GM23338 (cell line): Measurements from ENCODE around the gene MC4R. TPM values are rescaled to one million over a fixed set of nuclear protein-coding genes. Genes with fewer than 3 reads are reported as not detected.

Experiments
- ATAC-seq: fragments of 200-7000 bp; cut with Tn5 transposase; 3 replicates; pipeline ENCODE4 v1.9.1; 2020
- DNase-seq: peaks from one replicate; pipeline ENCODE4 v3.0.0-alpha.2; 2015; ENCODE audit warnings: low spot score
- H2AFZ ChIP-seq: fragments of 200-600 bp; sonication (generic); 2 replicates; pipeline ENCODE4 v1.8.0; 2016; ENCODE audit warnings: antibody characterized with exemption, mild to moderate bottlenecking, moderate library complexity
- H3F3A ChIP-seq: fragments of 200-600 bp; sonication (generic); replicated peaks from 2 replicates; pipeline ENCODE4 v1.8.0; 2017; ENCODE audit warnings: antibody characterized with exemption, mixed run types, low read depth
- H3K27ac ChIP-seq: fragments of 200-600 bp; sonication (generic); 2 replicates; pipeline ENCODE4 v1.6.1; 2016; ENCODE audit warnings: low read depth
- H3K27me3 ChIP-seq: fragments of 200-600 bp; sonication (generic); 2 replicates; pipeline ENCODE4 v1.8.0; 2016; ENCODE audit warnings: mild to moderate bottlenecking, mixed run types, moderate library complexity; ENCODE audit not compliant: insufficient read depth
- H3K36me3 ChIP-seq: fragments of 200-600 bp; sonication (generic); 2 replicates; pipeline ENCODE4 v1.8.0; 2016; ENCODE audit warnings: mild to moderate bottlenecking; ENCODE audit not compliant: insufficient read depth
- H3K4me1 ChIP-seq: fragments of 200-600 bp; sonication (generic); 2 replicates; pipeline ENCODE4 v1.8.0; 2016; ENCODE audit warnings: mild to moderate bottlenecking, moderate library complexity; ENCODE audit not compliant: insufficient read depth
- H3K4me2 ChIP-seq: fragments of 200-600 bp; sonication (generic); 2 replicates; pipeline ENCODE4 v1.7.1; 2017; ENCODE audit warnings: mixed run types
- H3K4me3 ChIP-seq: fragments of 200-600 bp; sonication (generic); 2 replicates; pipeline ENCODE4 v1.6.1; 2016; ENCODE audit warnings: mixed run types
- H3K79me2 ChIP-seq: fragments of 200-600 bp; sonication (generic); replicated peaks from 2 replicates; pipeline ENCODE4 v1.8.0; 2017; ENCODE audit warnings: mild to moderate bottlenecking; ENCODE audit not compliant: insufficient read depth
- H3K9me2 ChIP-seq: fragments of 200-600 bp; sonication (generic); 2 replicates; pipeline ENCODE4 v1.8.0; 2017; ENCODE audit not compliant: insufficient read depth
- H4K20me1 ChIP-seq: fragments of 200-600 bp; sonication (generic); replicated peaks from 2 replicates; pipeline ENCODE4 v1.8.0; 2017; ENCODE audit warnings: mild to moderate bottlenecking; ENCODE audit not compliant: insufficient read depth
- H3K27ac Mint-ChIP-seq: 2 replicates; pipeline ENCODE4 v1.8.0; 2020; ENCODE audit warnings: inconsistent platforms, mild to moderate bottlenecking, moderate library complexity, mixed read lengths
- H3K27me3 Mint-ChIP-seq: 3 replicates; pipeline ENCODE4 v1.8.0; 2022; ENCODE audit warnings: low read depth, mild to moderate bottlenecking, moderate library complexity, mixed read lengths, inconsistent platforms; ENCODE audit not compliant: insufficient read depth, poor library complexity
- H3K36me3 Mint-ChIP-seq: 3 replicates; pipeline ENCODE4 v1.8.0; 2021; ENCODE audit warnings: low read depth, mild to moderate bottlenecking, inconsistent platforms, moderate library complexity, mixed read lengths
- H3K4me1 Mint-ChIP-seq: 3 replicates; pipeline ENCODE4 v1.8.0; 2020; ENCODE audit warnings: mild to moderate bottlenecking, inconsistent platforms, mixed read lengths
- H3K4me3 Mint-ChIP-seq: 3 replicates; pipeline ENCODE4 v1.8.0; 2021; ENCODE audit warnings: moderate library complexity, mild to moderate bottlenecking, inconsistent platforms, mixed read lengths
- H3K9me3 Mint-ChIP-seq: 3 replicates; pipeline ENCODE4 v1.8.0; 2020; ENCODE audit warnings: moderate library complexity, mild to moderate bottlenecking, inconsistent platforms, mixed read lengths
- CREB1 ChIP-seq: fragments of 250-450 bp; sonication (Bioruptor Pico); IDR thresholded peaks from 2 replicates; pipeline ENCODE4 v1.5.0; 2020; ENCODE audit warnings: low read depth, mild to moderate bottlenecking, moderate library complexity
- ETS1 ChIP-seq: IDR thresholded peaks from 2 replicates; pipeline ENCODE4 v1.6.1; 2016; ENCODE audit warnings: antibody characterized with exemption
- EZH2phosphoT487 ChIP-seq: fragments of 200-600 bp; sonication (generic); IDR thresholded peaks from one replicate; pipeline ENCODE4 v1.8.1; 2018; ENCODE audit warnings: antibody characterized with exemption; ENCODE audit not compliant: unreplicated experiment
- JUNB ChIP-seq: IDR thresholded peaks from one replicate; pipeline ENCODE4 v1.6.1; 2016; ENCODE audit warnings: antibody characterized with exemption; ENCODE audit not compliant: unreplicated experiment
- POLR2AphosphoS5 ChIP-seq: IDR thresholded peaks from 2 replicates; pipeline ENCODE4 v1.6.1; 2016; ENCODE audit warnings: antibody characterized with exemption, low read depth
- ZNF114 ChIP-seq: fragments of 250-450 bp; sonication (Bioruptor Pico); IDR thresholded peaks from 2 replicates; pipeline ENCODE4 v1.5.0; 2020; ENCODE audit warnings: mild to moderate bottlenecking, moderate library complexity
- ZNF331 ChIP-seq: fragments of 250-450 bp; sonication (Bioruptor Pico); IDR thresholded peaks from 2 replicates; pipeline ENCODE4 v1.5.0; 2020; ENCODE audit warnings: low read depth, mild to moderate bottlenecking, moderate library complexity
- polyA plus RNA-seq: library from polyadenylated mRNA; unstranded; fragments of >200 nt; fragmentation: Nextera tagmentation; extraction: Ambion mirVana; gene quantifications from 2 replicates; pipeline ENCODE4 v1.2.1, GENCODE V29; 2016
- total RNA-seq: library from RNA; depleted of rRNA; stranded (reverse); fragments of >200 nt; shearing (Covaris generic); gene quantifications from 2 replicates; pipeline ENCODE4 v1.2.3, GENCODE V29; 2014
- TF ChIP-seq, protein P1 (sequence below): fragments of 250-450 bp; sonication (Bioruptor Pico); IDR thresholded peaks from 2 replicates; pipeline ENCODE4 v1.5.0; 2020; ENCODE audit warnings: mild to moderate bottlenecking, moderate library complexity
- TF ChIP-seq, protein P2 (sequence below), 2 experiments: fragments of 200-600 bp in 1 of 2; sonication (generic) in 1 of 2; conservative IDR thresholded peaks; 2 replicates each; pipeline versions ENCODE4 v1.5.1 to v1.6.1; 2016 to 2017; ENCODE audit warnings: antibody characterized with exemption in 2 of 2, low read depth in 2 of 2, mild to moderate bottlenecking in 2 of 2, moderate library complexity in 1 of 2
- TF ChIP-seq, protein P3 (sequence below): IDR thresholded peaks from one replicate; pipeline ENCODE4 v1.6.1; 2018; ENCODE audit warnings: antibody characterized with exemption; ENCODE audit not compliant: unreplicated experiment

Gene MC4R
- total and polyA plus RNA-seq, 2 experiments from 2014 or later = not detected

GRCh38 chr18:60358516-60358915 is 14.1 kb downstream of the MC4R start (continued):
- TF ChIP-seq, protein P1, sequence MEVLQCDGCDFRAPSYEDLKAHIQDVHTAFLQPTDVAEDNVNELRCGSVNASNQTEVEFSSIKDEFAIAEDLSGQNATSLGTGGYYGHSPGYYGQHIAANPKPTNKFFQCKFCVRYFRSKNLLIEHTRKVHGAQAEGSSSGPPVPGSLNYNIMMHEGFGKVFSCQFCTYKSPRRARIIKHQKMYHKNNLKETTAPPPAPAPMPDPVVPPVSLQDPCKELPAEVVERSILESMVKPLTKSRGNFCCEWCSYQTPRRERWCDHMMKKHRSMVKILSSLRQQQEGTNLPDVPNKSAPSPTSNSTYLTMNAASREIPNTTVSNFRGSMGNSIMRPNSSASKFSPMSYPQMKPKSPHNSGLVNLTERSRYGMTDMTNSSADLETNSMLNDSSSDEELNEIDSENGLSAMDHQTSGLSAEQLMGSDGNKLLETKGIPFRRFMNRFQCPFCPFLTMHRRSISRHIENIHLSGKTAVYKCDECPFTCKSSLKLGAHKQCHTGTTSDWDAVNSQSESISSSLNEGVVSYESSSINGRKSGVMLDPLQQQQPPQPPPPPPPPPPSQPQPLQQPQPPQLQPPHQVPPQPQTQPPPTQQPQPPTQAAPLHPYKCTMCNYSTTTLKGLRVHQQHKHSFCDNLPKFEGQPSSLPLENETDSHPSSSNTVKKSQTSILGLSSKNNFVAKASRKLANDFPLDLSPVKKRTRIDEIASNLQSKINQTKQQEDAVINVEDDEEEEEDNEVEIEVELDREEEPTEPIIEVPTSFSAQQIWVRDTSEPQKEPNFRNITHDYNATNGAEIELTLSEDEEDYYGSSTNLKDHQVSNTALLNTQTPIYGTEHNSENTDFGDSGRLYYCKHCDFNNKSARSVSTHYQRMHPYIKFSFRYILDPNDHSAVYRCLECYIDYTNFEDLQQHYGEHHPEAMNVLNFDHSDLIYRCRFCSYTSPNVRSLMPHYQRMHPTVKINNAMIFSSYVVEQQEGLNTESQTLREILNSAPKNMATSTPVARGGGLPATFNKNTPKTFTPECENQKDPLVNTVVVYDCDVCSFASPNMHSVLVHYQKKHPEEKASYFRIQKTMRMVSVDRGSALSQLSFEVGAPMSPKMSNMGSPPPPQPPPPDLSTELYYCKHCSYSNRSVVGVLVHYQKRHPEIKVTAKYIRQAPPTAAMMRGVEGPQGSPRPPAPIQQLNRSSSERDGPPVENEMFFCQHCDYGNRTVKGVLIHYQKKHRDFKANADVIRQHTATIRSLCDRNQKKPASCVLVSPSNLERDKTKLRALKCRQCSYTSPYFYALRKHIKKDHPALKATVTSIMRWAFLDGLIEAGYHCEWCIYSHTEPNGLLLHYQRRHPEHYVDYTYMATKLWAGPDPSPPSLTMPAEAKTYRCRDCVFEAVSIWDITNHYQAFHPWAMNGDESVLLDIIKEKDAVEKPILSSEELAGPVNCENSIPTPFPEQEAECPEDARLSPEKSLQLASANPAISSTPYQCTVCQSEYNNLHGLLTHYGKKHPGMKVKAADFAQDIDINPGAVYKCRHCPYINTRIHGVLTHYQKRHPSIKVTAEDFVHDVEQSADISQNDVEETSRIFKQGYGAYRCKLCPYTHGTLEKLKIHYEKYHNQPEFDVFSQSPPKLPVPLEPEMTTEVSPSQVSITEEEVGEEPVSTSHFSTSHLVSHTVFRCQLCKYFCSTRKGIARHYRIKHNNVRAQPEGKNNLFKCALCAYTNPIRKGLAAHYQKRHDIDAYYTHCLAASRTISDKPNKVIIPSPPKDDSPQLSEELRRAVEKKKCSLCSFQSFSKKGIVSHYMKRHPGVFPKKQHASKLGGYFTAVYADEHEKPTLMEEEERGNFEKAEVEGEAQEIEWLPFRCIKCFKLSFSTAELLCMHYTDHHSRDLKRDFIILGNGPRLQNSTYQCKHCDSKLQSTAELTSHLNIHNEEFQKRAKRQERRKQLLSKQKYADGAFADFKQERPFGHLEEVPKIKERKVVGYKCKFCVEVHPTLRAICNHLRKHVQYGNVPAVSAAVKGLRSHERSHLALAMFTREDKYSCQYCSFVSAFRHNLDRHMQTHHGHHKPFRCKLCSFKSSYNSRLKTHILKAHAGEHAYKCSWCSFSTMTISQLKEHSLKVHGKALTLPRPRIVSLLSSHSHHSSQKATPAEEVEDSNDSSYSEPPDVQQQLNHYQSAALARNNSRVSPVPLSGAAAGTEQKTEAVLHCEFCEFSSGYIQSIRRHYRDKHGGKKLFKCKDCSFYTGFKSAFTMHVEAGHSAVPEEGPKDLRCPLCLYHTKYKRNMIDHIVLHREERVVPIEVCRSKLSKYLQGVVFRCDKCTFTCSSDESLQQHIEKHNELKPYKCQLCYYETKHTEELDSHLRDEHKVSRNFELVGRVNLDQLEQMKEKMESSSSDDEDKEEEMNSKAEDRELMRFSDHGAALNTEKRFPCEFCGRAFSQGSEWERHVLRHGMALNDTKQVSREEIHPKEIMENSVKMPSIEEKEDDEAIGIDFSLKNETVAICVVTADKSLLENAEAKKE (CRISPR knock-in tag) = no peak
- TF ChIP-seq, protein P2, sequence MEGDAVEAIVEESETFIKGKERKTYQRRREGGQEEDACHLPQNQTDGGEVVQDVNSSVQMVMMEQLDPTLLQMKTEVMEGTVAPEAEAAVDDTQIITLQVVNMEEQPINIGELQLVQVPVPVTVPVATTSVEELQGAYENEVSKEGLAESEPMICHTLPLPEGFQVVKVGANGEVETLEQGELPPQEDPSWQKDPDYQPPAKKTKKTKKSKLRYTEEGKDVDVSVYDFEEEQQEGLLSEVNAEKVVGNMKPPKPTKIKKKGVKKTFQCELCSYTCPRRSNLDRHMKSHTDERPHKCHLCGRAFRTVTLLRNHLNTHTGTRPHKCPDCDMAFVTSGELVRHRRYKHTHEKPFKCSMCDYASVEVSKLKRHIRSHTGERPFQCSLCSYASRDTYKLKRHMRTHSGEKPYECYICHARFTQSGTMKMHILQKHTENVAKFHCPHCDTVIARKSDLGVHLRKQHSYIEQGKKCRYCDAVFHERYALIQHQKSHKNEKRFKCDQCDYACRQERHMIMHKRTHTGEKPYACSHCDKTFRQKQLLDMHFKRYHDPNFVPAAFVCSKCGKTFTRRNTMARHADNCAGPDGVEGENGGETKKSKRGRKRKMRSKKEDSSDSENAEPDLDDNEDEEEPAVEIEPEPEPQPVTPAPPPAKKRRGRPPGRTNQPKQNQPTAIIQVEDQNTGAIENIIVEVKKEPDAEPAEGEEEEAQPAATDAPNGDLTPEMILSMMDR (conservative IDR thresholded peaks at IDR 0.05; ENCODE audit: low read depth in 2 of 2) = no peak
- TF ChIP-seq CREB1 (CRISPR knock-in tag) = no peak
- TF ChIP-seq POLR2AphosphoS5 = no peak
- TF ChIP-seq JUNB = no peak
- no peak for TF ChIP-seq ZNF114 (CRISPR knock-in tag)
- no peak for TF ChIP-seq EZH2phosphoT487

- no peak for DNase-seq
- no peak overlapping the region for H3K27ac ChIP-seq
- no peak overlapping the region for H3K4me3 ChIP-seq
- no peak overlapping the region for H3K4me2 ChIP-seq
- H3K27me3 ChIP-seq = no peaks in the 10 kb centered on the region
- H3K4me1 ChIP-seq = no peaks in the 10 kb centered on the region
- no peak overlapping the region for H3K4me3 Mint-ChIP-seq
- H3K79me2 ChIP-seq = no peaks in the 10 kb centered on the region
- H3K36me3 Mint-ChIP-seq = no peaks in the 10 kb centered on the region
- no peak for ATAC-seq
- H2AFZ ChIP-seq = no peak overlapping the region
- no peaks in the 10 kb centered on the region for H3K9me2 ChIP-seq
- no peaks in the 10 kb centered on the region for H3F3A ChIP-seq
- peaks cover 3% of the 10 kb centered on the region for H3K27me3 Mint-ChIP-seq
- no peaks in the 10 kb centered on the region for H4K20me1 ChIP-seq
- H3K27ac Mint-ChIP-seq = no peak overlapping the region
- H3K4me1 Mint-ChIP-seq = peaks cover 4% of the 10 kb centered on the region; the same call in 2 of the 3 replicates
- H3K36me3 ChIP-seq = no peaks in the 10 kb centered on the region
- no peaks in the 10 kb centered on the region; the same call in 2 of the 3 replicates for H3K9me3 Mint-ChIP-seq
- no peak for TF ChIP-seq ETS1
- TF ChIP-seq CREB1 (CRISPR knock-in tag) = no peak
- TF ChIP-seq EZH2phosphoT487 = no peak
- TF ChIP-seq POLR2AphosphoS5 = no peak
- TF ChIP-seq, protein P3, sequence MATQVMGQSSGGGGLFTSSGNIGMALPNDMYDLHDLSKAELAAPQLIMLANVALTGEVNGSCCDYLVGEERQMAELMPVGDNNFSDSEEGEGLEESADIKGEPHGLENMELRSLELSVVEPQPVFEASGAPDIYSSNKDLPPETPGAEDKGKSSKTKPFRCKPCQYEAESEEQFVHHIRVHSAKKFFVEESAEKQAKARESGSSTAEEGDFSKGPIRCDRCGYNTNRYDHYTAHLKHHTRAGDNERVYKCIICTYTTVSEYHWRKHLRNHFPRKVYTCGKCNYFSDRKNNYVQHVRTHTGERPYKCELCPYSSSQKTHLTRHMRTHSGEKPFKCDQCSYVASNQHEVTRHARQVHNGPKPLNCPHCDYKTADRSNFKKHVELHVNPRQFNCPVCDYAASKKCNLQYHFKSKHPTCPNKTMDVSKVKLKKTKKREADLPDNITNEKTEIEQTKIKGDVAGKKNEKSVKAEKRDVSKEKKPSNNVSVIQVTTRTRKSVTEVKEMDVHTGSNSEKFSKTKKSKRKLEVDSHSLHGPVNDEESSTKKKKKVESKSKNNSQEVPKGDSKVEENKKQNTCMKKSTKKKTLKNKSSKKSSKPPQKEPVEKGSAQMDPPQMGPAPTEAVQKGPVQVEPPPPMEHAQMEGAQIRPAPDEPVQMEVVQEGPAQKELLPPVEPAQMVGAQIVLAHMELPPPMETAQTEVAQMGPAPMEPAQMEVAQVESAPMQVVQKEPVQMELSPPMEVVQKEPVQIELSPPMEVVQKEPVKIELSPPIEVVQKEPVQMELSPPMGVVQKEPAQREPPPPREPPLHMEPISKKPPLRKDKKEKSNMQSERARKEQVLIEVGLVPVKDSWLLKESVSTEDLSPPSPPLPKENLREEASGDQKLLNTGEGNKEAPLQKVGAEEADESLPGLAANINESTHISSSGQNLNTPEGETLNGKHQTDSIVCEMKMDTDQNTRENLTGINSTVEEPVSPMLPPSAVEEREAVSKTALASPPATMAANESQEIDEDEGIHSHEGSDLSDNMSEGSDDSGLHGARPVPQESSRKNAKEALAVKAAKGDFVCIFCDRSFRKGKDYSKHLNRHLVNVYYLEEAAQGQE = no peak
- no peak for TF ChIP-seq ZNF331 (CRISPR knock-in tag)
These were observed 21.6 kb downstream of the MC4R start for GRCh38 chr18:60350941-60351340.
